Stimulated activated CD4-positive, alpha-beta T cell treated with anti-CD3 and anti-CD28 coated beads, Interleukin-15, amount 100 ng/mL, for 1 hour (primary cell): Measurements from ENCODE around the gene RPS19BP1.
A peak's percentile ranks its signal among the peaks of the same experiment; 100 is the strongest.
"Not testable (repeated sequence)": the region's sequence is repeated elsewhere in the genome, so short reads cannot be mapped to it uniquely, and the experiment has no call there.

Source experiments
- DNase-seq, 2 donors: peaks; one replicate each; pipeline ENCODE4 v3.0.0-alpha.2; 2020; ENCODE audit warnings: low read depth in 1 of 2, low spot score in 1 of 2

RPS19BP1 gene

DNA sequence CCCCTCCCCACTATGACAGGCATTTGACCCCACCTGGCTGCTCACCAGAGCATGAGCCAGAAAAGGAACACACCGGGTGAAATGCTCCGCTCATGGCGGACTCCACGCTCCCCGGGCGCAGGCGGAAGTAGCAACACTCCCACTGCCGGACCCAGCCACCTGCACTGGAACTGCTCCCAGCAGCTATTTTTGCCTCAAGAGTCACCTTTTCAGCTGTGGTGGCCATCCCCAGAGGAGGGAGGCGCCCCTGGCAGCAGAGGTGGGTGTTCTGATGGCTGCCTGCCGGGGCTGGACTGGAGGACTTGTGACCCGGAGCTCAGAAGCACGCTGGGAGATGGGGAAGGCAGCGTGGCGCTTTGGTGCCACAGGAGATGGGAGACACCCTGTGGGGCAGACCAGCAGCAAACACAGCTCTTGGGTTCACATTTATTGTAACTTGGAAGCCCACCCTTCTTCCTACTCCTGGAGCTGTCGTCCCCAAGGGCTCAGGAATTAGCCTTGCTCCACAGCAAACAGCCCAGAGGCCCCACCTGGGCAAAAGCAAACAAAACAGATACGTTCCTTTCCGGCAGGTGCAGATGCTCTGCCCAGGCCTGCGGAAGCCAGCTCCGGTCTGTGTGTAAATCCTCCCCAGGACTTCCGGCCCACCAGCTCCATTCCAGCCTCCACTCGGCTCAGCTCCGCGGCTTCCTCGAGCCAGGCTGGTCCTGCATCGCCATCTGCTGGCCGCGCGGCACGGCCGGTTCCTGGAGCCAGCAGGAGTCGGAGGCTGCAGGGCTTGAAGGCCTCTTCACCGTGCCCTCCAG is 3.7 kb downstream of the RPS19BP1 start:
- DNase-seq = peak; percentile 84 to 86

DNA sequence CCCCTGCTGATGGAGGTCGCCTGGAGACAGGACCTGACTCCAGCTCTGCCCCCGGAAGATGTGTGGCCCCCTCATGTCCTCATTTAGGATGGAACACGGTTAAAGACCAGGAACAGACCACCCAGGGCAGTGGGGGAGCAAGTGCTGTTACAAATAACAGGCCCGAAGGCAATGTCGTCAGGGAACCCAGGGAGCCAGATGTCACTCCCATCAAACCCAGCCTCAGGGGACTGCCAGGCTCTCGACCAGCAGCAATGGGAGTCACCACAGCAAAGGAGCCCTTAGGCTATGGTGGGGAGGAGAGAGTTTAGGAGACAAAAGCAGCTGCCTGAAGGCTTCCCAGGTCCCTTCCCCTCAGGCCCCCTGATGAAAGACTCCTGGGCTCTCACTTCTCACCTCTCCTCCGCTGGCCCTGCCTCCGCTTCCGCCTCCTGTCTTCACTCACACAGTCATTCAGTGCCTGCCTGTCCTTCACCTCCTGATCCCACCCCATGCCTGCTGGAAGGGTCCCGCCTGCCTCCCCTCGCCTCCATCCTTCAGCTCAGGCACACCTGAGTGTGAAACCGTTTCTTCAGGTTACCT is 4.4 kb downstream of the RPS19BP1 start:
- no peak for DNase-seq

DNA sequence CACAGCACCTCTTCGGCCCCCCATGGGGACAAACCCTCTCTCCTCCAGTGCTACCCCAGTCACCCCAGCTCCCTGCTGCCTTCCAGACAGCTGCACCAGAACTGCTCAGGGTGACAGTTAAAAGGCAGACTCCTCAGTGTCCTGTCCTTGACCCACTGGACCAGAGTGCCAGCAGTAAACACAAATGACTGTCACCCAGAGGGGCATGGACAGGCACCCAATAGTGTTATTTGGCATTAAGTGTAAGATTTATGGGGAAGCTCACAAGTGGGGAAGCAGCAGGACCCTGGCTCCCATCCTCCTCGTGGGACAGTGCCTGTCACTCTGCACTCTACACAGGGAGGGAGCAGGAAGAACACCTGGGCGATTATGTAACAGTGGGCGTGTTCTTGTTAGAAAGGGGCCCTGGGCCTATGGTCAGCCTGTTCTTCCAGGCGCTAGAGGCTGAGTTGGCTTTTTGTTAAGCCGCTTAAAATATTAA is 5.0 kb downstream of the RPS19BP1 start:
- no peak for DNase-seq

DNA sequence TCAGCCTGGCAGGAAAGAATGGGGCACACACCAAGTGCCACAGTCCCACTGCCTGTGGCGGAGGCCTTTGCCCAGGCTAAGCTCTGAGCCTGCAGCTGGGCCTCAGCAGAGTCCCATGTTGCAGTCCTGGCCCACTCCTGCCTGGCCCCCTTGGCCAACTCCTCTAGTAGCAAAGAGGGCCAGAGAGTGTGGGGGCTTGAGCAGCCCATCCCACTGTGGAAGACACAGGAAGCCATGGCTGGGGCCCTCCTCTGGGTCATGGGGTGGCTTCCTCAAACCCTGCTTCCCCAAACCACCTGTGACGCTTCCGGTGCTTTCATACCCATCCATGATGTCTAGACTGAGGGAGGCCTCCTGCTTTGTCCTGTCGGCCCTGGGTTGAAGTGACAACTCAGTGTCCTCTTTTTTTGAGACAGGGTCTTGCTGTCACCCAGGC is 5.8 kb downstream of the RPS19BP1 start:
- DNase-seq = no peak

DNA sequence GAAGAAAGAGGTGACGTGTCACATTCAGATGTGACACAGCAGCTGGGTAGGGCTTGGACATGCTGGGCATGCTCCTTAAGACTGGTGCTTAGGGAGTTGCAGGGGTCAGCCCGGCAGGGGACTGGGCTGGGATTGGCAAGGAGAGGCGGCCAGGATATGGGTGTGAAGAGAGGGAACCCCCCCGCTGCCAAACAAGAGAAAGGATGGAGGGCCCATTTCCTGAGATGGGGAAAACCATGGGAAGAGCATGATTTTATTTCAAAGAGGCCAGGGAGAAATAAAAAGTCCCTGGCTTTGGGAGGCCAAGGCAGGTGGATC is 6.9 kb downstream of the RPS19BP1 start:
- DNase-seq = no peak

DNA sequence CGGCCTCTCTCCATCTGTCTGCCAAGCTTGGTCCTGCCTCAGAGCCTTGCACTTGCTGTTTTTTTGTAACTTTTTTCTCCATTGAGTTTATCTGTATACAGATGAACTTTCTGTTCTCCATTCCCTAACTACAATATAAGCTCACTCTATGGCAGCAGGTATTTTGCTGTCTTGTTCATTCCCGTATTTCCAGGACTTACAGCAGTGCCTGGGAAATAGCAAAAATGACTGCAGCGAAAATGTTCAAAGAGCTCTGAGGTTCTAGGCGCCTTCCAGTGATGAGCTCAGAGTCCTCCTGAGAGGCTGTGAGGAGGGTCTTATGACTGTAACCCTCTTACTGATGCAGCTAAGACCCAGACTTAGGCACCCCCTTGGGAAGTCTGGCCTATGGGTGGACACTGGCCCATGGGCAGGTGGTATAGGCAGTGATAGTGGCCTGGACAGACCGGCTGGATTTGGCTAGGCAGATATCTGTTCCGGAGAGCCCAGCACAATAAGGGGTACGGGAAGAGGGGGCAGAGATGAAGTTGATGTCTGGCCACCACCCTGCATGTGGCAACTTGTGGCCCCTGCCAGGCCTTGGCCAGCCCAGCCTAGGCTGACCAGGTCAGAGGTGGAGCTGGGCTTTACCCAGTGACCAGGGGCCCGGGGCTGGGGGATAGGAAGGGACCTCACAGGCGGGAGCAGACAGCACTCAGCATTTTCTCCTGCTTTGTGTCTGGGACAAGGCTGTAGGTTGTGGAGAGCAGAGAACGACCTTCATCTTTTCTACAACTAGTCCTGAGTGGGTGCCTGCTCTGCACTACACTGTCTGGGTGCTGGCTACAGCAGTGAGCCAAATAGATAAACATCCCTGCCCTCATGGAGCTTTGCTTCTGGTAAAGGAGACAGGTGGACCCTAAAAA is 7.5 kb downstream of the RPS19BP1 start:
- no peak for DNase-seq

DNA sequence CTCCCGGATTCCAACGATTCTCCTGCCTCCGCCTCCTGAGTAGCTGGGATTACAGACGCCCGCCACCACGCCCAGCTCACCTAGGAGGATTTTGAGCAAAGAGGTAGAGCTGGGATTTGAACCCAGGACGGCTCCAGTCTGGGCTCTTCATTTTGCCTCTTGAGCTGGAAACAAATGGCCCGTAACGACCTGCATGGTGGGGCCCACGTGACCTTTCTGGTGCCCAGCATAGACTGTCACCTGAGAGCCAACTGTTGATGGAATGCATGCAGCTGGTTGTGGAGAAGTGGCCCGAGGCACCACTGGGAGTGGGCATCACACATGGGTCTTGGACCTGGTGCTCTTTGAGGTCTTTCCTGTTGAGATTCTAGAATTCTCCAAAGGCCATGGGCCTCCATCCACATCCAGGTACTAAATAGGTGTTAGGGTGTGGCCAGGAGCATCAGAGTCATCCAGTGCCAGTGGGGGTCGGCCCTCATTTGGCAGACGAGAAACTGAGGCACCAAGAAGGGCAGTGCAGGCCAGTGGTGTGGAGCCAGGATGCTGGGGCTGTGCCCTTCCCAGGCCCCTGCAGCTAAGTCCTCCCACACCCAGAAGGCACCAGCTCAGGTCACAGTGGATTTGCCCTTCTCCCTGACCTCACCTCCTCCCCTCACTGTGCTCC is 8.3 kb downstream of the RPS19BP1 start:
- no peak for DNase-seq

DNA sequence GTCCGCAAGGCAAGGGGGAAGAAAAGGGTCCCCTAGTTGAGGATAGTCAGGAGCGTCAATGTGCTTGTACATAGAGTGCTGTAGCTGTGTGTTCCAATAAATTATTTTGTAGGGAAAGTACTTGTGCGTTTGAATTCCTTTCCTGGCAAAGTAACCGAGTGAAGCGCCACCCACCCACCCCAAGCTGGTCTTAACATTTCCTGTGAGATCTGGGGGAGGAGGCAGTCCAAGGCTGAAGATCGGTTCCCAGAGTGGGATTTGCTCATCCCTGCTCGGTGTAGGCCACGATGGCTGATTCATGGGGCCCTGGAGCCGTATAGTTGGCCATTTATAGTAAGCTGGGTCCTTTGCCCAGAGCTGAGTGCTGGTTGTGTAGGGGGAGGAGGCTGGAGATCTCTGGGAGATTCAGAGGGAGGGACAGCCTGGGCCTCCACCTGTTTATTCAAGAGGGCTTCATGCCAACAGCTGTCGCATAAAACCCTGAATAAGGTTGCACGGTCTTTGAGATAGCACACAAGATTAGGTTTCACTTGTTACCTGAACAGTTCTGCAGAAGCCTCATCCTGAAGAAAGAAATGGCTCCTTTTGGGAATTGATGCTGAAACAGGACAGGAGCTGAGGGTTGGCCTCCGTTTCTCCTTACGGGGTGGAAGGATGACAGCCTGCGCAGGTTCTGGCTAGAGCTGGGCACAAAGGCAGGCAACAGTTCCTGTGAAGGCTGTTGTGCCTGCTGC is 9.8 kb downstream of the RPS19BP1 start:
- no peak for DNase-seq

DNA sequence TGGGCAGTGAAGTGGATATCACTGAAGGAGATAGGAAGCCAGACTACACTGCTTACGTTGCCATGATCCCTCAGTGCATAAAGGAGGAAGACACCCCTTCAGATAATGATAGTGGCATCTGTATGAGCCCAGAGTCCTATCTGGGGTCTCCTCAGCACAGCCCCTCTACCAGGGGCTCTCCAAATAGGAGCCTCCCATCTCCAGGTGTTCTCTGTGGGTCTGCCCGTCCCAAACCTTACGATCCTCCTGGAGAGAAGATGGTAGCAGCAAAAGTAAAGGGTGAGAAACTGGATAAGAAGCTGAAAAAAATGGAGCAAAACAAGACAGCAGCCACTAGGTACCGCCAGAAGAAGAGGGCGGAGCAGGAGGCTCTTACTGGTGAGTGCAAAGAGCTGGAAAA is 10.5 kb downstream of the RPS19BP1 start:
- not testable (repeated sequence) for DNase-seq

DNA sequence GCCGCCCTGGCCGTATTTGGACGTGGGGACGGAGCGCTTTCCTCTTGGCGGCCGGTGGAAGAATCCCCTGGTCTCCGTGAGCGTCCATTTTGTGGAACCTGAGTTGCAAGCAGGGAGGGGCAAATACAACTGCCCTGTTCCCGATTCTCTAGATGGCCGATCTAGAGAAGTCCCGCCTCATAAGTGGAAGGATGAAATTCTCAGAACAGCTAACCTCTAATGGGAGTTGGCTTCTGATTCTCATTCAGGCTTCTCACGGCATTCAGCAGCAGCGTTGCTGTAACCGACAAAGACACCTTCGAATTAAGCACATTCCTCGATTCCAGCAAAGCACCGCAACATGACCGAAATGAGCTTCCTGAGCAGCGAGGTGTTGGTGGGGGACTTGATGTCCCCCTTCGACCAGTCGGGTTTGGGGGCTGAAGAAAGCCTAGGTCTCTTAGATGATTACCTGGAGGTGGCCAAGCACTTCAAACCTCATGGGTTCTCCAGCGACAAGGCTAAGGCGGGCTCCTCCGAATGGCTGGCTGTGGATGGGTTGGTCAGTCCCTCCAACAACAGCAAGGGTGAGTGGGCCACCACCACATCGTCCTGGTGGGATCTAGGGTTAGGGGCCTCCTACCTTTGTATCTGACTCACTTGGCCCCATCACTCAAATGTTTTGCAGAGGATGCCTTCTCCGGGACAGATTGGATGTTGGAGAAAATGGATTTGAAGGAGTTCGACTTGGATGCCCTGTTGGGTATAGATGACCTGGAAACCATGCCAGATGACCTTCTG is 11.3 kb downstream of the RPS19BP1 start:
- not testable (repeated sequence) for DNase-seq

DNA sequence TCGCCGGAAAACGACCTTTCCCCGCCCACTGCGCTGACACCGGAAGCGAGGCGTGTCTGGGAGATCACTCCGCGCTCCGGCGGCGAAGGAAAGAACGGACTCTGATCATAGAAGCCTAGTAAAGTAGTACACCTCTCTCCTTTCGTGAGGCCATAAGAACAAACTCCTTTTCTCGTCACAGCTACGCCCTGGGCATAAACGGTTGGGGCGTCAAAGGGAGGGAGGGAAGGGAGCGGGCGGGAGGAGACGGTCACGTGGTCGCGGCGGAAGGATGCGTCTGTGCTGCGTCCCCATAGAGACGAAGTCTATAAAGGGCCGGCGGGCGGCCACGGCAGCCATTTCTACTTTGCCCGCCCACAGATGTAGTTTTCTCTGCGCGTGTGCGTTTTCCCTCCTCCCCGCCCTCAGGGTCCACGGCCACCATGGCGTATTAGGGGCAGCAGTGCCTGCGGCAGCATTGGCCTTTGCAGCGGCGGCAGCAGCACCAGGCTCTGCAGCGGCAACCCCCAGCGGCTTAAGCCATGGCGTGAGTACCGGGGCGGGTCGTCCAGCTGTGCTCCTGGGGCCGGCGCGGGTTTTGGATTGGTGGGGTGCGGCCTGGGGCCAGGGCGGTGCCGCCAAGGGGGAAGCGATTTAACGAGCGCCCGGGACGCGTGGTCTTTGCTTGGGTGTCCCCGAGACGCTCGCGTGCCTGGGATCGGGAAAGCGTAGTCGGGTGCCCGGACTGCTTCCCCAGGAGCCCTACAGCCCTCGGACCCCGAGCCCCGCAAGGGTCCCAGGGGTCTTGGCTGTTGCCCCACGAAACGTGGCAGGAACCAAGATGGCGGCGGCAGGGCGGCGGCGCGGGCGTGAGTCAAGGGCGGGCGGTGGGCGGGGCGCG is 12.1 kb downstream of the RPS19BP1 start, which contains the start of gene ATF4:
Gene ATF4, plus strand, starts transcription at position 337 of the 880 bp plus-strand sequence. CDS start 884 bp downstream, outside the sequence.
- peak; percentile 83 to 89 for DNase-seq

DNA sequence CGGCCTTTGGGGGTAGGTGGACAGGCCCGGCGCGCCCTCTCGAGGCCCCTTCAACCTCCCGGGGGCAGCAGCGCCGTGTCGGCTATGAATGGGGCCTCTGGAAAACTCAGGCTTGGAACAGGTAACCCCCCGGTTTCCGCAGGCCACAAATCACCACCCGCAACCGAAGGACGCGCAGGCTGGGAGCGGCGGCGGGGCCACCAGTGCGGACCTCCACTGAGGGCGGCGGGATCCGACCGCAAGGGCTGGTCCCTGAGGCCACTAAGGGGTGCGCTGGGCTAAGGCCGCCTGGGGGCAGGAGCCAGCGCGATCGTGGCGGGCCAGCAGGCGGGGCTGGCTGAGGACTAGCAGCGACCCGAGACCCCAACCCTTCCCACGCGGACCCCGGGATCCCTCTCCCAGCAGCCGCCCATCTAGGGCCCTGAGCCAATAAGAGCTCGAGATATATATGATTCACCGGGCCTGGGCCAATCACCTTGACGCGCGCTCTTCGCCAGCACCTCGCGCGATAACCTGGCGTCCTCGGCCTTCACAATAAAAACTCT is 12.8 kb downstream of the RPS19BP1 start:
- peak; percentile 86 to 91 for DNase-seq

DNA sequence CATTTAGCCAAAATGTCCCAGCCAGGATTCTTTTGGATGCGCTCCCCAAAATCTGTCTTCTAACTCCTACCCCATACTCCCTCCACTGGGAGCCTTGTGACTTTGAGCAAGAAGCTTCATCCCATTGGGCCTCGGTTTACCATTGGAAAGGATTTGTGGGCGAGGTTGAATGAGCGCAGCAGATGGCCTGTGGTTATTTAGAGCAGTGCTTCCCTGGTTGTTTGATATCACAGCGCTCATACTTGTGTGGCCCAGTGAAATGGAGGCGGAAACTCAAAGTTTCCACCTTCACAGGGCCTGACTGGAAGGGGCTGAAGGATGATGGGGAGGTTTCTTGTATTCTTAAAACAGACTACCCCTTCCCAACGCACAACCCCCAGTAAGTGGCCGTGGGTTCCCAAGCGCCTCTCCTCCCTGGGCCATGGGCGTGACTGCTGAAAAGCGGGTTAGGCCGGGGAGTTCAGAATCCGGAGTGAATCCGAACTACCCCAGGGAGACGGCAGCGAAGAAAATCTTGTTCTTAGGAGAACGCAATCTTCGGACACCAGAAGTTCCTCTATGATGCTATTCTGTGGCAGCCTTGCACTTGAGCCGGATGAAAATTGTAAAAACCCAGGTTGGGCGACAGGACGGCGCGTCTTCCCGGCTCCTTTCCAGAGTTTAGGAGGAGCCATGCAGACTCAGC is 13.4 kb downstream of the RPS19BP1 start:
- no peak for DNase-seq

DNA sequence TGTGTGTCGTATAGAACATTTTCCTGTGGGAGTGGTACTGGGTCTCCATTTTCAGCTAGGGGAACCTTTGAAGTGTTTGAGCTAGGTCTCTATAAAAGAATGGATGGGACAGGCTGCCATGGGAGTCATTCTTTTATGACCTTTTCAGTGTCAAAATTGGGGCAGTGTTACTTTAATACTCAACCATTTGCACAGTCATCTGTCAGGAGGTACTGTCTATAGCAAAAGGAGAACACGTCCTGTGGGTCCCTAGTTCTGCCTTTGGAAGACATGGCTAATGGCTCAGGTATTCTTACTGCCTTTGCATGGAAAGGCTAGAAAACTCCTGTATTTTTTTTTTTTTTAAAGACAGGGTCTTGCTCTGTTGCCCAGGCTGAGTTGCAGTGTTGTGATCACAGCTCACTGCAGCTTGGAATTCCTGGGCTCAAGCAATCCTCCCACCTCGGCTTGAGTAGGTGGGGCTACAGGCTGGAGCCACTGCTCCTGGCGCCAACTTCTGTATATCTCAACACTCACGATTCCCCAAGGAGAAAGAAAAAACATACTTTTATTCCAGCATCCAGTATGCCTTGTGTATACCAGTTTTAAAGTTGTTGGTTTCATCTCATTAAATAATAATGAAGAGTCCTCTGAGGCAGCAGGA is 14.3 kb downstream of the RPS19BP1 start:
- DNase-seq = no peak

DNA sequence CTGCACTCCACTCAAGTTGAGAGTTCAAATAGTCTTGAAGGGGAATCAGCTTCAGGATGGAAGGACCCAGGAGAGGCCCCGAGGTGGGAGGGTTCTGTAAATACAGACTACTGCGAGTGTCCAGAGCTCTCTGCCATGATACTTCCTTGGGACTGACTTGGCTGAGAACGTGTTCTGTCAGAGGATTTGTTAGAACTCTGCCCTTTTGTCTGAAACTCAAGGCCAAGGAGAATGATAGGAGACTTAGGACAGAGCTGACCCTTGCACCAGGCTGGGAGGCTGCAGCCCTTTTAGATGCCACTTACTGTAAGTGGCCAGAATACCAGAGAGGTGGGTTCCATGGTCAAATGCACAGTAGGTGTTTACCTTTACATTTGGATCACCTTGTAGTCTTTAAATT is 15.1 kb downstream of the RPS19BP1 start:
- no peak for DNase-seq

DNA sequence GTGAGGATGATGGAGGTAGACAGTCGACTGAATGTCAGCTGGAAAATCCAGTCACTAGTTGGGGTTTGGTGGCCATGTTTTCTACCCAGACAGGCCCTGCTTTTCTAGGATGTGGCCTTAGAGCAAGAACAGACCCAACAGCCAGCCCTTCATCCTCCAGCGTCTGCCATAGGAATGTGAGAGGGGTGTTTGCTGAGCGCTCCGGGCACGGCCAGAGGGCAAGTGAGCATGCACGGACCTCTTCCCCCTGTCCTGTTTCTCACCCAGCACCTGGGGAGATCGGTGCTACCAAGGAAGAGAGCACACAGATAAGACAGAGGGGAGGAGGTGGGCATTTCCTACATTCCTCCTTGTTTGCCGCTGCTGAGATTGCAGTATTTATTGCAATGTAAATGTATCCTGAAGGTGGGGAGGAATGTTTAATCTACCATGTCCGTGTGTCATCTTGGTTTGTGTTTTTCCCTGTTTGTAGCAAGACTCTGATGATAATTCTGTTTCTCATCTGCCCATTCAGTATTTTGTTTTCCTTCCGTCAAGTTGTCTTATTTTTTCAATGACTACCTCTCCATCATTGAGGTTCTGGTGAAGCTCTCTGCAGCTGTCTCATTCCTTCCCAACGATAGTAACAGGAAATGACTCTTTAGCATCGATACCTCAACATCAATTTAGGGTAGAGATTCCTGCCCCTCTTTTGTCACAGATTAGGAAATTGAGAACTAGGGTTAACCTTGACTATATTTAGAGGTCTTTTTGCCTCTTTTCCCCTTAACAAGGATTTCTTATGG is 17.1 kb downstream of the RPS19BP1 start:
- DNase-seq = no peak
